HG03565 (cell line): ENCODE measurements around the gene TRIM37.

Source experiments
- ATAC-seq: cut with Tn5 transposase; IDR thresholded peaks from one replicate; pipeline ENCODE4 v1.9.1; 2021; ENCODE audit warnings: mild to moderate bottlenecking, moderate library complexity; ENCODE audit not compliant: unreplicated experiment

The TRIM37 gene

DNA sequence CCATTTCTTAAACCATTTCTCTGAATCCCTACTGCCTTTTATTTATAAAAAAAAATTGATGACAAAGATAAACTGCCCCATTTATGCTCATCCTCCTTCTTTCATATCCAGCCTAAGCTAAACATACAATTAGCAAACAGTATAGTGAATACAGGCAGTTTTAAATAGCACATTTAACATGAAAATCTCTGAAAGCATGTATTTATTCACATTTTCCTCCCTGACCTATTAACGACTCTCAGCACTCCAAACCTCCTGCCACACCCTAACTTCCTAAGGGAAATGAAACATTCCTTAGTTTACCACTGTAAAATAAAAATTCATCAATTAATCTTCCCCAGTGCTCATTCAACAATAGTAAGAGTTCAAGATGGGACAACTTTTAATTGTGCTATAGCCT lies 56.9 kb downstream of the TRIM37 start:
- ATAC-seq, result no peak

DNA sequence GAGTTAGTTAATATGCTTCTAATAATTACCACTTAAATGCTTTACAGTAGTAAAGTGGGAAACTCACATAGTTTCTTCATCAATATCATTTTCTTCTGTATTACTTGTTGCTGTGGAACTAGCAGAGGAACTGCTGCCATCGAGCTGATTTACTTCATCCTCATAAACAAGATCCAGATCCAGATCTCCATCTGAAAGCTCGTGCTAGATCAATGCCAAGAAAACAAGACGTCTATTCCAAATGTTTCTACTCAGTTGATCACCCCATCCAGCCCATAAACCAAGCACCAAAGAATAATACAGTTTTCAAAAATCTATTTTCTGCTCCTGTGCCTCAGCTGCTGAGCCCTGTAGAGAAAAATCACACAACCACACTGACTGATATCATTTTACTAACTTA lies 59.1 kb downstream of the TRIM37 start:
- ATAC-seq, result no peak

DNA sequence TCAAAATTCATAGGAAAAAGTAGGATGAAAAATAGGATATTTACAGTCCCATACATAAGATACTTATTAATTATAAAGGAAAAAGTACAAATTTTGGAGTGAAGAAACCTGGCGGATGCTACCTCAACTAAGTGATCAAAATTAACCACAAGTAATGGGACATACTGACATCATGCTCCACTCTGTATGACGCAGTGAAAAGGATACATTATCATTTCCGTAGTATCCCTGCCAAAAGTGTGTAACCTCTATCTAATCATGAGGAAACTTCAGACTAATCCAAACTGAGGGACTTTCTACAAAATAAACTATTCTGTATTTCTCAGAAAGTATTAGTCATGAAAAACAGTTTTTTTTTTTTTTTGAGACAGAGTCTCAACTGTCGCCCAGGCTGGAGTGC lies 60.5 kb downstream of the TRIM37 start:
- no peak for ATAC-seq

DNA sequence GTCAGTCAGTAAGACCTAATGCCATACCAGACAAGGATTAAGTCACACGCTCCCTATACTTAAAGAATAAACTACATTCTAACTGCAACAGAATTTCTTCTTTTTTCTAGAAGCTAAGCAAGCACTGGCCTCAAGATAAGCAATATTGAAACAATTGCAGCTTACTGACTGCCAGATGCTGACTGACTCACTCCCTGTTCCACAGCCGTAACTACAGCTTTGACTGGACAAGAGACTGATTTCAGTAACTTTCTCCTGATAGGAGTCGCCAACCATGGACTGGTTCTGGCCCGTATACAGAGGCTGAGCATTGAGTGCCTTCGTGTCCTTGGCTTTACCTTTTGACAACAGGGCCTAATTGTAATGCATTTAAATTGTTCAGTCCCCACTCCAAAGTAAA lies 67.9 kb downstream of the TRIM37 start:
- no peak for ATAC-seq

DNA sequence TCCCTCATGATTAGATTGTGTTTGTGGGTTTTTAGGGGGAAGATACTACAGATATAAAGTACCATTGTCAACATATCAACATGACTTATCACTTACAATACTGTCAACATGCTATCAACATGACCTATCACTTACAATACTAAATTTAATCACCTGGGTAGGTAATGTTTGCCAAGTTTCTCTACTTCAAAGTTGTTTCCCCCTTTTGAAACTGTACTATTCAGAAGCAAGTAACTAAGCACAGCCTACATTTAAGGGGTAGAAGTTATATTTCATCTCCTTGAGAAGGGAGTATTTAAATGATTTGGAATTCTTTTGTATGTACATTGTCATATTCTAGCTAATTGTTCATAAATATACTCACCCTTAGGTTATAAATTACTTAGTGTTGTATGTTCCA lies 68.7 kb downstream of the TRIM37 start:
- no peak for ATAC-seq

DNA sequence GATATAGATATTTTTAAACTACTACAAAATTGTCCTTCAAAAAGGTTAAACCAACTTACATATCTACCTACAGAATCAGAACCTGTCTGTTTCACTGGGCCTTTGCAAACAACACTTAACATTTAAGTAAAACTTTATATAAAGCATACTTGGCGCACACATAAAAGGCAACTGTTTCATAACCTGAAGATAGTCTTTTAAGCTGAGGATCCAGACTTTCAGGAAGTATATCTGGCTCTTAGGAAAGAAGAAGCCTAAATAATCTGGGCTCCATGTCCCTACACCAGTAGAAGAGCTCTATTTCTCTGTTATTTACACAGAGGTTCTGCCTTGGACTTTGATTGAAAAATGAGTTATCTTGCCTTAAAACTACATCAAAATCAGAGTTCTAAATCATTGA lies 75.9 kb downstream of the TRIM37 start:
- ATAC-seq, result no peak

DNA sequence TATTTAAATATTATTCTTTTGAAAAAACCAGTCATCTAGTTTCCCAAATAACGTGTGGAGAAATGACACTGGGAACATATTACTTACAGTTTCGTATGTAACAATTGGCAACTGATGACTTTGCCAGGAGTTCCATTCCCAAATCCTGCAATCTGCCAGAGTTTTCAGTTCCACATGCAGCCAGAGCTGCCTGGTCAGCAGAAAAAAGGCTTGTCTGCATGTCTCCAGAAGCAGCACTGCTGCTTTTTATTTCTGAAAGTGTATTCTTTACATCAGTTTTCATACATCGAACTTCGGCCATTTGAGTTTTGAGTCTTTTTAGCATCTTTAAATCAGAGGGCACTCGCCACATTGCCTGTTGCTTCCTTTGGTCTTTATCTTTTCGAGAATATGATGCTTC lies 78.4 kb downstream of the TRIM37 start:
- ATAC-seq, result no peak

DNA sequence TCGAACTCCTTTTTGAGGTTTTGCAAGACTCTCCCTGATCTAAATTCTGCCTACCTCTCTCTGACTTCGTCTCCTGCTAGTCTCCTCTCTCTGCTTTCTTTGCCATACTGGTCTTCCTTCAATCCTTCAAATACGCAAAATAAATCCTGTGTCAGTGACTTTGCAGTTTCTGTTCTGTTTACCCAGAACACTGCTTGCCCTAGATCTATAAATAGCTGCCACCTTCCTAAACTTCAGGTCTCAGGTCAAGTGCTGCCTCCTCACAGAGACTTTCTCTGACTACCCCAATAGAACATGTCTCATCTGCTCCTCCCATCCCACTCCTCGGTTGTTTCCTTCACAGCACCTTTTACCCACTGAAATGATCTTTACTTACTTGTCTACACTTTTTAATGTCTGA lies 78.9 kb downstream of the TRIM37 start:
- no peak for ATAC-seq

DNA sequence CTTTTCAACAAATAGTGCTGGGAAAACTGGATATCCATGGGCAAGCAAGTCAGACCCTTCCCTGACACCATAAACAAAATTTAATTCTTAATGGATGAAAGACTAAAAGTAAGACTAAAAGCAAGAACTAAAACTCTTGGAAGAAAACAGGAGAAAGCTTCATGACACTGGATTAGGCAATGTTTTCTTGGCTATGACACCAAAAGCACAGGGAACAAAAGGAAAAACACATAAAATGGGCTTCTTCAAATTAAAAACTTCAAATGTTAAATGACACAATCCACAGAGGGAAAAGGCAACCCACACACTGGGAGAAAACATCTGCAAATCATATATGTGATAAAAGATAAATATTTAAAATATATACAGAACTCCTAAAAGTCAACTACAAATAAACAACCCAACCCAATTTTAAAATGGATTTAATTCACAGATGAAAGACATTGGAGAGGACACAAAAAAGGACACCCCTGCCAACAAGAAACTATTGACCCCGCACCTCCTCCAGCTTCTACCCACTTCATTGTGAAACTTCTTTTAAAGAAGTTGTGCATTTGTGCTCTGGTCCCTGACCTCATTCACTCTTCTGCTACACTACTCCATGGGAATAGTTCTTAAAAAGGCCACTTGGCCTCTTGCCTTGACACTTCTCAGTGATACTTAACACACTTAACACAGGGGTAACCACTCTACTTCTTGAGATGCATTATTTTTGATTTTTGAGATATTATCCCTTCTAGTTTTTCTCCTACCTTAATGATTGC lies 80.3 kb downstream of the TRIM37 start:
- no peak for ATAC-seq

DNA sequence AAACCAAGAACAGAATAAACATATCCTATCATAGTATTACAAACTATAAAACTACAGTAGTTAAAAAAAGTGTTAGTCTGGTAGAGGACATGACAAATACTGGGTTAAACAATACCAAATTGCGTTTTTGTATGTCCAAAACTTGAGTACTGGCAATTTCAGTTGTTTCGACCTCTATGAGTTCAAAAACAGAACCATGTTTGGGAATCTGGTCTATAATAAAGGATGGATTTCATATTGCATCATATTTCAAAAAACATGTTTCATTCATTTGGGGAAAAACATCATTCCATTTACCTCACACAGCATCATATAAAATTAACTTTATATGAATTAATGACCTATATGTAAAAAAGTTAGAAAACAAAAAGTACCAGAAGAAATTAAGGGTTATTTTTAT lies 81.8 kb downstream of the TRIM37 start:
- no peak for ATAC-seq

DNA sequence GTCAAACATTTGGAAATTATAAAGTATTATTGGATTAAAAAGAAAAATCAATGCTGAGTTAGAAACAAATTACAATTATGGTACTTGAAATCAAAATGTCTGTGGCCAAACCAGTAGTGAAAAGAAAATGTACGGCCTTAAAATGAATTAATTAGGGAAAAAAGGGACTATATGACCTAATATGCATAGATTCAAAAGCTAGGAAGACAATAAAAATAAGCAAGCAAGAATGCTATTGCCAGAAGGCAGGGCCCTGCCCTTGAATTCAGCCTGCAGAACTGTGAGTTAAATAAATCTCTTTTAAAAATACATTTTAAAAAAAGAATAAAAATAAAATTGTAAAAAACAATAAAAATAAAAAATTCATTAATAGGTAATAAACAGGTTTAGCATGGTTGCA lies 88.7 kb downstream of the TRIM37 start:
- no peak for ATAC-seq

DNA sequence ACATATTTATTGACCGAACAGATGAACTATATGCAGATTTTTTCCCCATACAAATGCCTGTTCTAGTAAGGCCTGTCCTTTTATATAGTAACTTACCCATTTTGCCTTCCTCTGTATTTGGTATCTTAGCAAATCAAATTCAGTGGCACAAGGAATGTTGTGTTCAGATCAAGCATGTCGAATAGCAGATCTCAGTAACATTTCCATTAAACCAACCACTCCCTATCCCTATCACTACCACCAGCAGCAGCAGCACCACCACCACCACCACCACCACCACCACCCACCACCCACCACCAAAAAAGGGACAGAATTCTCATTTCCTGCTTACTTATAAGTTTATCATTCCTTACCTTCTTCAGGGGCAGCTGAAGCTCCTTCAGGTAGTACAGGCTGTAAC lies 94.7 kb downstream of the TRIM37 start:
- no peak for ATAC-seq

DNA sequence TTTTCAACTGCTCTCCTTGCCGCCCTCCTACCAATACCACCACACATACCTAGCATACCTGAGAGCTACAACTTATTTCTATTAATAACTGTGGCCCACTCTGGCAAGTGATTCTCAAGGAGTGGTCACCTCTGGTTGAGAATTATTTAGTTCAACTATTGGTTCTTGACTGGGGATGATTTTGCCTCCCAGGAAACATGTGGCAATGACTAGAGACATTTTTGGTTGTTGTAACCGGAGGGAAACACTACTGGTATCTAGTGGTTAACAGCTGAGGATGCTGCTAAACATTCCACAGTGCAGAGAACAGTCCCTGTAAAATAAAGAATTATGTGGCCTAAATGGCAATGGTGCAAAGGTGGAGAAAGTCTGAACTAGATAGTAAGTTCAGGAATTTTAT lies 96.7 kb downstream of the TRIM37 start:
- ATAC-seq, result no peak

DNA sequence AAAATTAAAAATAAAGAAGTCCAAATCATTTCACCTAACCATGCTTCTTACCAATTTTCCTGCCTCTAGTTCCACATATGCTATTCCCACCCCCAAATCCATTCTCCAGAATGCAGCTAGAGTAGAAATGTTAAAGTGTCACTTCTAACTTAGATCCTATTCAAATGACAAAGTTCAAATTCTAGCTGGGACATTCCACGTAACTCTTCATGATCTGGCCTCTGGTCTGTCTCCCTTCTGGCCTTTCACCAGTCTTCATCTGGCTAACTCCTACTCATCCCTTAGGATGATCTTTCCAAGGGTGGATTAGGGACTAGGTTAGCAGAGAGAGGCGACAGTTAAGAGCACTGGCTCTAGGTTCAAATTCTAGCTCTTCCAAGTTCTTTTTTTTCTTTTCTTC lies 97.9 kb downstream of the TRIM37 start:
- no peak for ATAC-seq

DNA sequence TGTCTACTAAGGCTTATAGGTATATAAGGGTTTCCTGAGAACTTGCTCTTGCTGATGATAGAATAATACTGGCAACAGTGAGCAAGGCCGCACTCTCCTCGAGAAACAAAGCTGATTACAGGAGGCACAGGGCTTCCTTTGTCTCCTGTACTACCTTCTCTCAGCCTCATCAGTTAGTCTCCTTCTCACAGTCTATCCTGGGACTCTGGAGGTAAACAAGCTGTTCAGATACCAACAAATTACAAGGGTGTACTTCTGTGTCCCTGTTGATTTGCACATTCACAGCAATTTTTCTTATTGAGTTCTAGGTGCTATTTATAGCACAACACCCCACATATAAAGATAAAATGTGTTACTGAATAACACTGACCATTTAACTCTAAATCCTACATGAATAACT lies 98.7 kb downstream of the TRIM37 start:
- ATAC-seq, result no peak

DNA sequence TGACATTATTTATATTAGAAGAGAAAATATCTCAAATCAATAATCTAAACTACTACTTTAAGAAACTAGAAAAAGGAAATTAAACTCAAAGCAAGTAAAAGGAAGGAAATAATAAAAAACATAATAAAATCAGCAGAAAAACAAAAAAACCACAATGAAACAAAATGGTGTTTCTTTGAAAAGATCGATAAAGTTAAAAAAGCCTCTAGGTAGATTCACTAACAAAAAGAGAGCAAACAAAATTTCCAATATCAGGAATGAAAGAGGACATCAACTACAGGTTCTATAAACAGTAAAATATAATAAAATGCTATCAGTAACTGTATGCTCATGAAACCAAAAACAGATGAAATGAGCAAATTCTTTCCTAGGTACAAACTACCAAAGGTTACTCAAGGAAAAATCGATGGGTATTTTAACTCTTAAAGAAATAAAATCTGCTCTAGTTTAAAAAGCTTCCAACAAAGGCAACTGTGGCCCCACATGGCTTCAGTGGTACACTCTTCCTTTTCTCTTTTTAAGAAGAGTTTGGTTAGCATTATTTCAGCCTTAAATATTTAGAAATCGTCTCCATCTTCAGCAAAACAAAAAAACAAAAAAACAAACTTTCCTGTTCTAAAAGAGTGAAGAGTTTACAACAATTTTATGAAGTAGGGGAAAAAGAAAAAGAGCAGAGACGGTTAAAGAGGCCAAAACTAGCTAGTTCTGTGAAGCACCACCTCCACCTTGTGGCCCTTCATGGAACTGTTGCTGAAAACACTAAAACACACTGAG lies 102.2 kb downstream of the TRIM37 start:
- no peak for ATAC-seq

DNA sequence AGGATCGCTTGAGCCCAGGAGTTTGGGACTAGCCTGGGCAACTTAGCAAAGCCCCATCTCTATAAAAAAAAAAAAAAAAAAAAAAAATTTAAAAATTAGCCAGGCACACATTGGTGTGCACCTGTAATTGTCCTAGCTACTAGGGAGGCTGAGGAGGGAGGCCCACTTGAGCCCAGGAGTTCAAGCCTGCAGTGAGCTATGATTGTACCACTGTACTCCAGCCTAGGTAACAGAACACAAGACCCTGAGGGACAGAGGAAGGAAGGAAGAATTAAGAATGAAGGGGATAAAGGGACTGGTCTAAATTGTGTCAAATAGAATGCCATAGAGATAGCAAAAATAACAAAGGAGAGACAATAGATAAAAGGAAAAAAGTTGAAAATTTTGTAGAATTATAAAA lies 102.8 kb downstream of the TRIM37 start:
- ATAC-seq, result no peak

DNA sequence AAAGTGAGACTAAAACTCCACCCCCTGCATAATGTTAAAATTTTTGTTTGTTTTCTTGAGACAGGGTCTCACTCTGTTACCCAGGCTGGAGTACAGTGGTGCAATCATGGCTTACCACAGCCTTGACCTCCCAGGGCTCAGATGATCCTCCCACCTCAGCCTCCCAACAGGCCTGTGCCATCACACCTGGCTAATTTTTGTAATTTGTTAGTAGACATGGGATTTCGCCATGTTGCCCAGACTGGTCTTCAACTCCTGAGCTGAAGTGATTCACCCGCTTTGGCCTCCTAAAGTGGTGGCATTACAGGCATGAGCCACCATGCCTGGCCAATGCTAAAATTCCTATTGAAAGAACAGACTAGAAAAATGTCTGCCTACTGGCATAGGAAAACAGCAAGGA lies 103.8 kb downstream of the TRIM37 start:
- no peak for ATAC-seq

DNA sequence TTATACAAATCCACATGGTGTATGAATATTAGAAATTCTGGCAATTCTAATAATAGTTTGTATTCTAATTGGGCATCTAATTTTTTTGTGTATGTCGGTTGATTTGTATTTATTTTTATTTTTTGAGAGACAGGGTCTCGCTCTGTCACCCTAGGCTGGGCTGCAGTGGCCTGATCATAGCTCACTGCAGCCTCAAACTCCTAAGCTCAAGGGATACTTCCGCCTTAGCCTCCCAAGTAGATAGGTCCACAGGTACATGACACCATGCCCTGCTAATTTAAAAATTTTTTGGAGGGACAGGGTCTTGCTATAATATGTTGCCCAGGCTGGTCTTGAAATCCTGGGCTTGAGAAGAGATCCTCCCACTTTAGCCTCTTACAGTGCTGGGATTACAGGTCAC lies 104.6 kb downstream of the TRIM37 start:
- ATAC-seq, result no peak

DNA sequence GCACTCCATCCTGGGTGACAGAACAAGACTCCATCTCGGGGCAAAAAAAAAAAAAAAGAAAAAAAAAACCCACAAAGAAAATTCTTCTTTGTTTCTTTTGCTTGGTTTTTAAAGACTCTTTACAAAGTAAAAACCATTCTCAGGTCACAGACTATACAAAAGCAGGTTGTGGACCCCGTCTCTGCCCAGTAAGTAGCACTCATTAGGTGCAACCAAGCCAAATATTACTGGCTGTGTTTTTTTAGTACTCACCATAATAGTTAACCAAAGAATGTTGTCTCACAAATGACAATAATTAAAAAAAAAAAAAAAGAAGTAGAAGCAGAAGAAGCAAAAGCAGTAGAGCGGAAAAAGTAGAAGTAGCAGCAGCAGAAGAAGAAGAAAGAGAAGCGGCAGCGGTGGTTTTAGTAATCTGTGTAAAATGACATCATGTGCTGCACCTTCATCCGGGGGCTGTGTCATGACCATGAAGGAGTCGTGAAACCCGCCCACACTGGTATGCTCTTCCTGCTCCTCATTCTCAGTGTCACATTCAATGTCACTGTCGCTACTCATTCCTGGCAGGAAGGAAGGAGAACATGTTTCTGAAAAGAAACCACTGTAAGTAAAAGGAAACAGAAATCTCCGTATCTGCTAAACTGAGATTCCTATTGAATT lies 105.4 kb downstream of the TRIM37 start:
- peak; percentile 81 for ATAC-seq

DNA sequence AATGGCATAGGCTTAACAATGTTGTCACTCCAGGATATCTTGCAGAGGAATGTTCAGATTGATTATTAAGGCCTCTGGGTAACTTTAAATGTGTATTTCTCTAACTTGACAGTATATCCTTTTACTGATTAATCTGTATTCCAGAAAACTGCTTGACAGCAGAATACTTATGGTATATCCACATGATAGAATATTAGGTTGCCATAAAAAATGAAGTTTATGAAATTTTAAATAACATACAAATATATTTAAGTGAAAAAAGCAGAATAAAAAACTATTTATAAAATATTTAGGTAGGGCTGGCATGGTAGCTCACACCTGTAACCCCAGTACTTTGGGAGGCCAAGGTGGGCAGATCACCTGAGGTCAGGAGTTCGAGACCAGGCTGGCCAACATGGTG lies 106.7 kb downstream of the TRIM37 start:
- no peak for ATAC-seq

DNA sequence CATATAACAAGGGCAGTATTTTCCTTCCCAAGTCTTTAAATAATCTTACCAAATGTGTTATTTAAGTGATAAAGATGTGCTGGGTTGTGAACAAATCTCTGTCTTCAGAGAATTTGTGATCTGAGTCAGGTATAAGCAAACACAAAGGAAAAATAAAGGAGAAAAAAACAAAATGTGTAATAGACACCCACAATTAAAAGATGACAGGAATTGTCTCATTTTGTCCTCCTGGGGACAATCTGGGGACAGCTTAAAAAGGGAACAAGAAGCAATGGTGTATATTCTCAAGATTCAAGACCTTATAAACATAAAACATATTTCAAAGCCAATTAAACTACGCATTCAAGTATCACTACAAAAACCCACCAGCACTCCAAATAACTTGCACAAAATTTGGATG lies 107.2 kb downstream of the TRIM37 start:
- no peak for ATAC-seq
